ENCODE results near the gene GLRA1.

DNA sequence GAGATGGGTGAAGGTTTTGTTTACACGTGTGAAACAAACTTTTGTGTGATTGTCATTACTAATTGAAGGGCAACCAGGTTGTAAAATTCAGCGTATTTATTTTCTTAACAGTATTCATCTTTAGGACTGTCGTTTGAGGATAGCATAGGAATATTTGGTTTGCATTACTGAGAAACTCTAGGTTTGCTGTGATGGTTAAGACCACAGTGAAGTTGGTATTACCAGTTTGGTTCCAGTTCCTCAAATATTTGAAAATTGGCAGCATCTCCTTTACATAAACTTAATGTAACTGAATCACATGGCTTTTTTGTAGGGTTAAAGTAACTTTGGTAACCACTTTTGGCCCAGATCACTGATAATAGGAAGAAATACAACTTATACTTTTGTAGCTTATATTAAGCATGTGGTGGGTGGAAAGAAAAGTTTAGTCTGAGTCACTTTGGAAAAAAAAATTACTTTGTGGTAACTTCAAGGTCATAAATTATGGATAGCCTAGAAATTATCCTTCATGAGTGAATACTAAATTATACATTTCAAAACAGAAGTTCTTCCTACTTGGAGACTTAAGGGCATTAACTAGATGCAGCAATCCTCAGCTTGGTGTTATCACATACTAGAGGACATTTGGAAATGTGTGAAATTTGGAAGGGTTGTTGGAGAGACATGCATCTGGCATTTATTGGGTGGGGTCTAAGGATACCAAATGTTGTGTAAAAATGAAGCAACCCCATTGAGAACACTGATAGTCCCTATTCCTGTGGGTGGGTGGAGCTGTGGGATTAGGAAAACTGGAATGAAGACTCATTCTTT, 119.0 kb downstream of the GLRA1 start:
- TF ChIP-seq GATA3 (IDR thresholded peaks at IDR 0.05; ENCODE audit: low read depth, low read length) = no peak
- TF ChIP-seq GATA2 (IDR thresholded peaks at IDR 0.05; ENCODE audit: low read depth, low read length) = no peak
